NCI-H1417 (cell line): ENCODE measurements around the gene SLC38A10.

Experiments
- DNase-seq, 3 experiments: peaks; one replicate each; lab custom pipeline; 2025; lab: John Stamatoyannopoulos, UW

SLC38A10 gene

GRCh38 chr17:81207610-81208581 is 87.2 kb downstream of the SLC38A10 start:
- DNase-seq, result peak in 2 of 3 experiments; percentile 15 to 45

- DNase-seq, result no peak
Measured at GRCh38 chr17:81206657-81207056, 88.5 kb downstream of the SLC38A10 start.

DNA sequence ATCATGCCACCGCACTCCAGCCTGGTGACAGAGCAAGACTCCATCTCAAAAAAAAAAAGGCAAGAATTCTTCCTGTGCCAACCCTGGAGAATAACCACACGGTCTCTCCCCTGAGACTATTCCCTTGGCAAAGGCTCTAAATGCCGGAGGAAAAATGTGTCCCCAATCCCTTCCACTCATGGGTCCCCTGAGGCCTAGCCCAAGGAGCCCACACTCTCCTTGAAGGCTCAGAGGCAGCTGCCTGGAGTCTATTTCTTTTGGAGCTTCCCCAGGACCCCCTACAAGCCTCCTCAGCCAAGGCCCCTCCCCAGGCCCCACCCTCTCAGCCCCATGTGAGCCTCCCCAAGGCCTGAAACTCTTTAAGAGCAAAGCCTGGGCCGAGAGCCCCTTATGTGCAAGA is 88.9 kb downstream of the SLC38A10 start:
- no peak for DNase-seq

DNA sequence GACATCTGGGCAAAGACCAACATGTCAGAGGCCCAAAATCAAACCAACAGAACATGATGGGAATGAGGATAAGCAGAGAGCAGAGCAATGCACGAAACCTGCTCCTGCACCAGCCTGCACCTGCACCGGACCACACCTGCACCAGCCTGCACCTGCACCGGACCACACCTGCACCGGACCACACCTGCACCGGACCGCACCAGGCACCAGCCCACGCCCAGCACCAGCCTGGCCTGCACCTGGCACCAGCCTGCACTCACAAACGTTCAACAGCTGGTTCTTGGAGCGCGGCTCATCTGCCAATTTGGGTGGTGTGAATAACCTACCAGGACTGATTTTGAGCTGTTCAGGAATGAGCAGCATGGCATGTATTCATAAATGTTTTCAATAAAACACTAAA is 90.5 kb downstream of the SLC38A10 start:
- DNase-seq, result no peak

GRCh38 chr17:81203136-81203535 is 92.0 kb downstream of the SLC38A10 start:
- DNase-seq, result no peak

GRCh38 chr17:81202318-81202717 is 92.8 kb downstream of the SLC38A10 start:
- DNase-seq, result no peak

DNA sequence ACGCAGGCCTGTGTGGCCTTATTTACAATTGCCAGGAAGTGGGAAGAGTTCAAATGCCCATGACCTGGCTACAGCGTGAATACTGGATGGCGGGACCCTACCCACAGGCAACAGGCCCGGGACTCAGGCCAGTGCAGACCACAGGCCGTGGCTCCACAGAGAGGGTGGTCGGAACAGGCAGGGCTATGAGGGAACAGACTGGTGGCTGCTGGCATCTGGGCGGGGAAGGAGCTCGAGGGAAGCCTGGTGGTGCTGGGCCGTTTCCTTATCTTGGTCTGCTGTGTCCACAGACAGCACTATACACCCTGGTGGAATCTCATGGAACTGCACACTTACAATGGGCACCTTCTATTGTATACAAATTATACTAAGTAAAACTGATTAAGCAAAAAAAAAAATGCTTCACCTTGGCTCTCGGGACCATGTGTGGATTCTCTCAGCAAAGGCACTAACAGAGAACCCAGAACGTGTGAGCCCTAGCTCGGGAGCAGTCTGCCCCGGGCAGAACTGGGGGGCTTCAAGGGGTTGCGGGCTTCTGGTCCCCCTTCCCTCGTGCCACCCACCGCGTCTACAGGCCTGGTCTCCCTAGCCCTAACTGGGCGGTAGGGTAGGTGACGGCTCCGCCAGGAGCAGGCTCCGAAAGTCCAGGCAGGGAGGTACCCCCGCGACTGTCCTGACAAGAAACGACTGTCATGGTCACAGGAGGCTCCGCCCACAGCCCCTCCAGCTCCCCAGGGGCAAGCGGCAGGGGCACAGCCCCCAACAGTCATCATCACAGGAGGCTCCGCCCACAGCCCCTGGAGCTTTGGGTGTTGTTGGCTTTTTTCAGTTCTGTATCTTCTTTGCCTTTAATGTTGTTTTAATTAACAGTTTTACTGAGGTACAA is 94.2 kb downstream of the SLC38A10 start:
- DNase-seq, result peak in 1 of 3 experiments; percentile 43

DNA sequence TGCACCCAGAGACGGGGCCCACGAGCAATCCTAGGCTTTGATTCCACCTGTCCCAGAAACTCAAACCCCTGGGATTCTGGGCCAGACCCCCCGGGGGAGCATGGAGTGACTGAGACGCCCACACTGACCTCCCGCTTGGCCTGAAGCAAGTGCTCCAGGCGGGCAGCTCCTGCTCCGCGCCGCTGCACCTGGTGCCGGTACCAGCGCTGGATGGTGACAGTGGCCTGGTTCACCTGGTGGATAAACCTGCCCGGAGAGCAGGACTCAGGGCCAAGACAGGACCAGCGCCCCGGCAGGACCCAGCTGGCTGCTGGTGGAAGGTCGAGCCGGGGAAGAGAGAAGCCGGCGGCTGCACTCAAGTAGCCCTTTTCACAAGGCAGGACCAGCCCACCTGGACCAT is 94.9 kb downstream of the SLC38A10 start:
- DNase-seq, result no peak

GRCh38 chr17:81199482-81199830 is 95.7 kb downstream of the SLC38A10 start:
- DNase-seq, result no peak

- DNase-seq, result no peak
Measured at GRCh38 chr17:81198826-81199481, 96.2 kb downstream of the SLC38A10 start.

GRCh38 chr17:81197831-81198490 is 97.1 kb downstream of the SLC38A10 start:
- no peak for DNase-seq

GRCh38 chr17:81197409-81197795 is 97.7 kb downstream of the SLC38A10 start:
- DNase-seq, result no peak

DNA sequence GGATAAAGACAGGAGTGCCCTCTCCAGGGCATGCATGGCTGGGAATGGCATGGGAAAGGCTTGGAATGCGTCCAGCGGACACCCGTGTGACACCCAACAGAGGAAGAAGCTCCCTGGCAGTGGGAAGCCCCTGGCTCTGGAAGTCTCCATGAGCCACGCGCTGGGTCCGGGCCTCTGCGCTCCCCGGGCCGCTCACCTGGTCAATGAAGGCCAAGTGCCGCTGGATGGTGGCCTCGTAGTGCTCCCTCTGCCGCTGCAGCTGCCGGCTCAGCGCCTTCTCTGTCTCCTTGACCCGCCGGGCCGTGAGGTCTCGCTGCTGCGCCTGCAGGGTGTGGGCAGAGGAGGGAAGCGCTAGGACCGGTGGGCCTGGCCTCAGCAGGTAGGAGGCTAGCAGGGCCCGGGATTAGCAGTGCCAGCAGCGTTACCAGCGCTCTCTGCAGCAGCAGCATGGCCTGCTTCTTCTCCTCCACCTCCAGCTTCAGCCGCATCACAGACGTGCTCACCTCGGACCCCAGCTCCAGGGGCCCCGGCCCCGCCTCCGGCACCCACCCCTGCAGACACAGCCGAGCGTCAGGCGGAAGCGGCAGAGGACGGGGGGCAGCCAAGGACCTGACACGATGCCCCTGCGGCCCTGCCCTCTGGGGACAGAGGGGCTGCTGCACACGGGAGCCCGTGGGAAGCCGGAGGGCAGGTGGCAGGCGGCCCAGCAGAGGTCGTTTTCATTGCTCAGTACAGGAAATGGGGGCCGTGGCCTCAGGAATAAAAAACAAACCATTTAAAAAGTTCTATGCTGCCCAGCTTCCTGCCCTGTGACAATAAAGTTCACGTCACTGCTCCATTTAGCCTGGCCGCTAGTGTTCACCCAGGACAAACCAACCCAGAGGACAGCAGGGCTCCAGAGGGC is 98.3 kb downstream of the SLC38A10 start:
- no peak for DNase-seq

GRCh38 chr17:81195941-81196495 is 99.1 kb downstream of the SLC38A10 start:
- no peak for DNase-seq
